Lower leg skin (tissue), 4 donors: ENCODE results near the gene KANK4. TPM values are rescaled to one million over a fixed set of nuclear protein-coding genes. Genes with fewer than 3 reads are reported as not detected.
"Not testable (repeated sequence)": the region's sequence is repeated elsewhere in the genome, so short reads cannot be mapped to it uniquely, and the experiment has no call there.

Experiments used
- DNase-seq, 2 donors: peaks; one replicate each; pipeline ENCODE4 v3.0.0-alpha.2; 2019; ENCODE audit warnings: low spot score in 2 of 2
- H3K4me3 ChIP-seq: fragments of 200-600 bp; sonication (generic); 2 replicates; pipeline ENCODE4 v1.5.1; 2017; ENCODE audit warnings: mild to moderate bottlenecking, low read depth; ENCODE audit not compliant: poor library complexity, severe bottlenecking
- CTCF ChIP-seq, 3 donors: fragments of 450-650 bp; IDR thresholded peaks; one replicate each; pipeline ENCODE4 v1.5.1; 2016; ENCODE audit warnings: antibody characterized with exemption in 3 of 3, mild to moderate bottlenecking in 3 of 3, moderate library complexity in 2 of 3
- POLR2A ChIP-seq, 2 donors: fragments of 450-650 bp; IDR thresholded peaks; one replicate each; pipeline ENCODE4 v1.6.1; 2016 to 2017; ENCODE audit warnings: antibody characterized with exemption in 2 of 2, mild to moderate bottlenecking in 1 of 2, moderate library complexity in 1 of 2
- WGBS, 2 donors: methylation state at CpG; one replicate each; pipeline ENCODE4 v1.1.5; 2018; 5-methylcytosine and 5-hydroxymethylcytosine counted together
- intact Hi-C: fragments of 100-400 bp; cut with DNase I; formaldehyde crosslinking; loops from one replicate; pipeline ENCODE4 v1.15.0; 2023; ENCODE audit warnings: low total_unique reads
- total RNA-seq, 4 donors: library from RNA; depleted of rRNA; stranded (reverse); fragments of >200 nt; gene quantifications; one replicate each; pipeline ENCODE4 v1.1.0, GENCODE V29; 2016

Gene KANK4
- total RNA-seq, 4 donors from 2014 or later, result 0.21 to 1.5 (median 0.72) TPM

GRCh38 chr1:62240651-62241370 is 78.4 kb downstream of the KANK4 start:
- DNase-seq, result no peak
- TF ChIP-seq CTCF (IDR thresholded peaks at IDR 0.05) (no peak), POLR2A (IDR thresholded peaks at IDR 0.05) (no peak)
- intact Hi-C loops, result no loop called here
- H3K4me3 ChIP-seq, result no peak overlapping the region
- WGBS, 2 donors, result 78 to 80% methylated on average over 9 of the region's 9 CpGs

- WGBS, 2 donors, result 94 to 96% methylated on average over 3 of the region's 3 CpGs
- H3K4me3 ChIP-seq, intact Hi-C loops, DNase-seq: not testable (repeated sequence)
Measured at GRCh38 chr1:62239652-62240403, 79.4 kb downstream of the KANK4 start.

GRCh38 chr1:62238507-62238906 is 80.7 kb downstream of the KANK4 start:
- H3K4me3 ChIP-seq, result no peak overlapping the region
- DNase-seq, result no peak
- intact Hi-C loops, result no loop called here
- 94% methylated on average over 9 of the region's 9 CpGs for WGBS, 2 donors
- TF ChIP-seq CTCF (IDR thresholded peaks at IDR 0.05), result no peak
- no peak for TF ChIP-seq POLR2A (IDR thresholded peaks at IDR 0.05)

- DNase-seq, result no peak
- intact Hi-C loops, result no loop called here
- no peak overlapping the region for H3K4me3 ChIP-seq
- WGBS, 2 donors, result 53 to 57% methylated on average over 8 of the region's 8 CpGs
- TF ChIP-seq POLR2A (IDR thresholded peaks at IDR 0.05) (no peak), CTCF (IDR thresholded peaks at IDR 0.05) (no peak)
Measured at GRCh38 chr1:62237950-62238374, 81.3 kb downstream of the KANK4 start.

- H3K4me3 ChIP-seq, result no peak overlapping the region
- intact Hi-C loops, result no loop called here
- no peak for DNase-seq
- no peak for TF ChIP-seq POLR2A (IDR thresholded peaks at IDR 0.05)
- no peak for TF ChIP-seq CTCF (IDR thresholded peaks at IDR 0.05)
- 37% methylated on average over 4 of the region's 4 CpGs for WGBS, 2 donors
Measured at GRCh38 chr1:62237361-62237760, 81.9 kb downstream of the KANK4 start.

GRCh38 chr1:62235576-62235975 is 83.7 kb downstream of the KANK4 start:
- intact Hi-C loops, result no loop called here
- TF ChIP-seq CTCF (IDR thresholded peaks at IDR 0.05), result no peak
- TF ChIP-seq POLR2A (IDR thresholded peaks at IDR 0.05), result no peak
- 95 to 98% methylated on average over 2 of the region's 2 CpGs for WGBS, 2 donors
- no peak overlapping the region for H3K4me3 ChIP-seq
- no peak for DNase-seq
